IMR-90 (cell line): Measurements from ENCODE around the gene CEP170B. TPM values are rescaled to one million over a fixed set of nuclear protein-coding genes. Genes with fewer than 3 reads are reported as not detected.

Experiments
- ATAC-seq: fragments of 200-7000 bp; cut with Tn5 transposase; 2 replicates; pipeline ENCODE4 v1.9.1; 2020; ENCODE audit warnings: low read depth, mild to moderate bottlenecking, moderate library complexity
- BruUV-seq: library from RNA; stranded (reverse); fragments of 400-500 nt; replicated peaks from 2 replicates; lab custom pipeline; 2021; lab: Mats Ljungman, UMichigan
- CTCF ChIA-PET: fragments of 300-600 bp; formaldehyde crosslinking; extraction: SDS; loops from one replicate; lab custom pipeline; 2021; ENCODE audit warnings: antibody characterized with exemption; lab: Yijun Ruan, JAX
- POLR2A ChIA-PET: fragments of 300-600 bp; sonication (Branson Sonifier 250); formaldehyde crosslinking; loops from one replicate; lab custom pipeline; 2022; ENCODE audit warnings: antibody characterized with exemption; ENCODE audit not compliant: unreplicated experiment; lab: Charles Lee
- DNase-seq: peaks from one replicate; pipeline ENCODE4 v3.0.0; 2013
- H2AFZ ChIP-seq: replicated peaks from 2 replicates; pipeline ENCODE3; 2013; ENCODE audit warnings: low read length, mild to moderate bottlenecking; ENCODE audit not compliant: poor library complexity
- H2AK5ac ChIP-seq: 2 replicates; pipeline ENCODE4 v1.6.1; 2013; ENCODE audit warnings: low read depth, low read length, inconsistent platforms
- H2AK9ac ChIP-seq: replicated peaks from 2 replicates; pipeline ENCODE3; 2013; ENCODE audit warnings: mild to moderate bottlenecking, low read depth, low read length, moderate library complexity; ENCODE audit not compliant: poor library complexity
- H2BK120ac ChIP-seq: 2 replicates; pipeline ENCODE4 v1.6.1; 2013; ENCODE audit warnings: low read depth, low read length, inconsistent platforms
- H2BK15ac ChIP-seq: 3 replicates; pipeline ENCODE4 v1.6.1; 2013; ENCODE audit warnings: low read depth, low read length, inconsistent platforms
- H2BK20ac ChIP-seq: 2 replicates; pipeline ENCODE4 v1.6.1; 2013; ENCODE audit warnings: low read depth, mild to moderate bottlenecking, inconsistent platforms, low read length, moderate library complexity
- H2BK5ac ChIP-seq: 2 replicates; pipeline ENCODE4 v1.6.1; 2013; ENCODE audit warnings: mild to moderate bottlenecking, low read depth, low read length, inconsistent platforms; ENCODE audit not compliant: poor library complexity, severe bottlenecking
- H3K14ac ChIP-seq: replicated peaks from 2 replicates; pipeline ENCODE4 v1.6.1; 2013; ENCODE audit warnings: low read depth, low read length, inconsistent platforms
- H3K18ac ChIP-seq: 2 replicates; pipeline ENCODE4 v1.6.1; 2013; ENCODE audit warnings: low read depth, low read length, control low read depth
- H3K23ac ChIP-seq: 2 replicates; pipeline ENCODE4 v1.6.1; 2013; ENCODE audit warnings: low read depth, low read length, inconsistent platforms
- H3K27ac ChIP-seq: 2 replicates; pipeline ENCODE4 v1.5.1; 2013; ENCODE audit warnings: mild to moderate bottlenecking, control low read depth, low read length; ENCODE audit not compliant: insufficient read depth
- H3K27me3 ChIP-seq: 2 replicates; pipeline ENCODE4 v1.6.1; 2013; ENCODE audit warnings: low read length; ENCODE audit not compliant: control insufficient read depth, insufficient read depth
- H3K36me3 ChIP-seq: 2 replicates; pipeline ENCODE4 v1.6.1; 2013; ENCODE audit warnings: low read length, mixed read lengths; ENCODE audit not compliant: control insufficient read depth, insufficient read depth
- H3K4ac ChIP-seq: 2 replicates; pipeline ENCODE4 v1.6.1; 2013; ENCODE audit warnings: low read depth, low read length, inconsistent platforms
- H3K4me1 ChIP-seq: 2 replicates; pipeline ENCODE4 v1.6.1; 2013; ENCODE audit warnings: low read length, mixed read lengths; ENCODE audit not compliant: control insufficient read depth, insufficient read depth
- H3K4me2 ChIP-seq: 2 replicates; pipeline ENCODE4 v1.6.1; 2013; ENCODE audit warnings: low read depth, mild to moderate bottlenecking, control low read depth, low read length, moderate library complexity
- H3K4me3 ChIP-seq: 2 replicates; pipeline ENCODE4 v1.5.1; 2013; ENCODE audit warnings: low read depth, mild to moderate bottlenecking, control low read depth, low read length, moderate library complexity; ENCODE audit not compliant: insufficient read depth
- H3K56ac ChIP-seq: 2 replicates; pipeline ENCODE4 v1.6.1; 2013; ENCODE audit warnings: low read length, inconsistent platforms; ENCODE audit not compliant: insufficient read depth; ENCODE audit errors: extremely low read depth
- H3K79me1 ChIP-seq, 2 experiments: 2 replicates each; pipeline ENCODE4 v1.6.1; 2013; ENCODE audit warnings: low read length in 2 of 2, inconsistent platforms in 1 of 2, low read depth in 1 of 2
- H3K9ac ChIP-seq: 2 replicates; pipeline ENCODE4 v1.6.1; 2013; ENCODE audit warnings: low read depth, low read length, control low read depth
- H3K9me1 ChIP-seq: 2 replicates; pipeline ENCODE4 v1.6.1; 2013; ENCODE audit warnings: low read length, inconsistent platforms; ENCODE audit not compliant: insufficient read depth
- H3K9me3 ChIP-seq: 2 replicates; pipeline ENCODE4 v1.6.1; 2013; ENCODE audit warnings: low read length; ENCODE audit not compliant: control insufficient read depth, insufficient read depth
- H4K20me1 ChIP-seq: 2 replicates; pipeline ENCODE4 v1.6.1; 2013; ENCODE audit warnings: low read length, inconsistent platforms; ENCODE audit not compliant: insufficient read depth
- H4K5ac ChIP-seq: 2 replicates; pipeline ENCODE4 v1.6.1; 2013; ENCODE audit warnings: mild to moderate bottlenecking, low read depth, low read length, control low read depth
- H4K8ac ChIP-seq, 2 experiments: 2 replicates each; pipeline ENCODE4 v1.6.1; 2013; ENCODE audit warnings: low read depth in 2 of 2, low read length in 2 of 2, control low read depth in 1 of 2, inconsistent platforms in 1 of 2
- H4K91ac ChIP-seq: 2 replicates; pipeline ENCODE4 v1.6.1; 2013; ENCODE audit warnings: low read depth, low read length, inconsistent platforms; ENCODE audit not compliant: insufficient read depth
- BHLHE40 ChIP-seq: fragments of 150-350 bp; IDR thresholded peaks from 2 replicates; pipeline ENCODE4 v1.6.1; 2016; ENCODE audit warnings: mild to moderate bottlenecking, low read depth, low read length
- CEBPB ChIP-seq: IDR thresholded peaks from 2 replicates; pipeline ENCODE4 v1.6.1; 2012; ENCODE audit warnings: low read depth, low read length, improper control_type of control experiment
- FOS ChIP-seq: fragments of 150-350 bp; IDR thresholded peaks from 2 replicates; pipeline ENCODE4 v1.6.1; 2016; ENCODE audit warnings: low read depth, low read length
- MAFK ChIP-seq: IDR thresholded peaks from 2 replicates; pipeline ENCODE4 v1.6.1; 2012; ENCODE audit warnings: low read depth, low read length, improper control_type of control experiment
- MAZ ChIP-seq: IDR thresholded peaks from 2 replicates; pipeline ENCODE4 v1.6.1; 2012; ENCODE audit warnings: low read depth, mild to moderate bottlenecking, low read length, improper control_type of control experiment, moderate library complexity, borderline replicate concordance
- MXI1 ChIP-seq: IDR thresholded peaks from 2 replicates; pipeline ENCODE4 v1.6.1; 2012; ENCODE audit warnings: low read depth, mild to moderate bottlenecking, low read length, moderate library complexity, borderline replicate concordance
- NFE2L2 ChIP-seq: fragments of 150-350 bp; IDR thresholded peaks from 2 replicates; pipeline ENCODE4 v1.6.1; 2016; ENCODE audit warnings: low read depth, mild to moderate bottlenecking, low read length
- POLR2A ChIP-seq: IDR thresholded peaks from 2 replicates; pipeline ENCODE4 v1.6.1; 2012; ENCODE audit warnings: mild to moderate bottlenecking, low read depth, low read length
- RAD21 ChIP-seq: IDR thresholded peaks from 2 replicates; pipeline ENCODE4 v1.6.1; 2012; ENCODE audit warnings: low read length, improper control_type of control experiment
- RCOR1 ChIP-seq: IDR thresholded peaks from 2 replicates; pipeline ENCODE4 v1.6.1; 2012; ENCODE audit warnings: mild to moderate bottlenecking, low read length, improper control_type of control experiment; ENCODE audit not compliant: insufficient replicate concordance
- RFX5 ChIP-seq: IDR thresholded peaks from 2 replicates; pipeline ENCODE4 v1.8.0; 2012; ENCODE audit warnings: low read depth, mild to moderate bottlenecking, low read length, moderate library complexity
- WGBS, 2 experiments: methylation state at CpG; one replicate each; pipeline versions ENCODE4 v1.1.5 to v1.1.7; 2013; ENCODE audit warnings: missing lambda C conversion rate in 2 of 2; ENCODE audit not compliant: insufficient read length in 1 of 2; ENCODE audit errors: extremely low coverage in 2 of 2; 5-methylcytosine and 5-hydroxymethylcytosine counted together
- dilution Hi-C: fragments of 300-500 bp; cut with HindIII; formaldehyde crosslinking; loops from one replicate; pipeline ENCODE4 v1.14.3; 2018; ENCODE audit warnings: low sequenced_read_pairs; ENCODE audit not compliant: unreplicated experiment
- in situ Hi-C: fragments of 300-500 bp; cut with MboI; formaldehyde crosslinking; loops from 3 replicates; pipeline ENCODE4 v1.14.3; 2019; ENCODE audit warnings: low sequenced_read_pairs, inconsistent platforms, mixed read lengths
- intact Hi-C: fragments of 100-400 bp; cut with micrococcal nuclease; formaldehyde crosslinking; loops from 2 replicates; pipeline ENCODE4 v1.10.0; 2022
- polyA plus RNA-seq, 3 experiments: library from polyadenylated mRNA; depleted of rRNA; stranded (reverse); fragments of >200 nt; gene quantifications; 2 replicates each; pipeline ENCODE4 v1.2.3, GENCODE V29; 2012; ENCODE audit warnings: low replicate concordance in 1 of 3
- total RNA-seq: library from RNA; depleted of rRNA; stranded (reverse); fragments of >200 nt; gene quantifications from 2 replicates; pipeline ENCODE4 v1.2.3, GENCODE V29; 2012
- TF ChIP-seq, protein P1 (sequence below): fragments of 150-350 bp; IDR thresholded peaks from 2 replicates; pipeline ENCODE4 v1.6.1; 2017; ENCODE audit warnings: mild to moderate bottlenecking, antibody characterized with exemption, low read length, low read depth
- TF ChIP-seq, protein P2 (sequence below): fragments of 150-350 bp; IDR thresholded peaks from 2 replicates; pipeline ENCODE4 v1.6.1; 2016; ENCODE audit warnings: low read depth, mild to moderate bottlenecking, low read length, moderate library complexity, borderline replicate concordance
- TF ChIP-seq, protein P3 (sequence below): conservative IDR thresholded peaks from 2 replicates; pipeline ENCODE4 v1.5.1; 2012; ENCODE audit warnings: mild to moderate bottlenecking, low read depth, low read length, improper control_type of control experiment

The CEP170B gene
- total and polyA plus RNA-seq, 2 of the 4 experiments (the other 2 are of a cell fraction): 3.6 to 13.1 TPM

DNA sequence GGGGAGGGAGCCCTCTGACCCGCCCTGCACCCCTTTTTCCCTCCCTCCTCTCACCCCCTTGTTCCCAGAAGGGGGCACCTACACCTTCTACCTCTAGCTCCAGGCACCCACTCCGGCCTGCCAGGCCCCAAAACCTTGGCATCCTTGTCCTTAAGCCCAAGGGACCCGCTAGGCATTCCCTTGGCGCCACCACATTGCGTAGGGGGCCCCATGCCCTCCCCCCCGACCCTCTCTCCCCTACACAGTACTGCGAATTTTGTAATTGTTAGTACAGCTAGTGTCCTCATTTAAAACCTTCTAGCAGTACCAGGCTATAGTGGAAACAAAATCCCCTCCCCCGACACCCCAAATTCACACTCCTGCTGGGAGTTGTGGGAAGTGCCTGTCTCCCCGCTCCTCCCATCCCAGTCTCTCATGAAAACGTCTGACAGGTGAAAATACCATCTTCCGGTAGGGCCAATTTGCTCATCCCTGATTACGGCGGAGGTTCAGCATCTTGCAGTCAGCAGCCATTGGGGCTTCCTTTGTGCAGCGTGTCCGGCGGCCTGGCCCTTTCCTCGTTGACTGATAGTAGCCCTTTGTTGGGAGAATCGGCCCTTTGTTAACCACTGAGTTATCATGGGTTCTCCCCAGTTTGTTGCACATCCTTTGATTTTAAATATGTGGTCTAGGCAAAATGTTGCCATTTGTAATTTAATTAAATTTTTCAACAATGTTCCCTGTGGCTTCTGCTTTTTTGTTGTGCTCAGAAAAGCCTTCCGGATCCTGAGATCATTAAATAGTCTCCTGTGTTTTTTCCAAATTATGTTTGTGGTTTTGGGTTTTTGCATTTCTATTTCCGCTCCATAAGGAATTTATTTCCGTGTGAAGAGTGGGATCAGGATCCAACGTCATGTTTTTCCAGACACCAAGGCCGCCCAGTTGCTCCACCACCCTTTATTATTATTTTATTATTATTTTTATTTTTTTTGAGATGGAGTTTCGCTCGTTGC lies 7.9 kb upstream of the CEP170B start:
- POLR2A ChIA-PET: no interaction called here
- H3K14ac ChIP-seq: no peak overlapping the region
- no peaks in the 10 kb centered on the region for H3K36me3 ChIP-seq
- H3K9me1 ChIP-seq: no peaks in the 10 kb centered on the region
- CTCF ChIA-PET: no interaction called here
- H2BK120ac ChIP-seq: no peak overlapping the region
- no peak overlapping the region for H3K4me3 ChIP-seq
- H3K4me1 ChIP-seq: no peaks in the 10 kb centered on the region
- H4K20me1 ChIP-seq: no peaks in the 10 kb centered on the region
- H2AFZ ChIP-seq: no peak overlapping the region
- no peak for ATAC-seq
- H3K79me1 ChIP-seq: no peaks in the 10 kb centered on the region
- dilution Hi-C loops (no loop called here), intact Hi-C loops (no loop called here), in situ Hi-C loops (no loop called here)
- H2BK5ac ChIP-seq: no peak overlapping the region
- 80% methylated on average over 1 of the region's 25 CpGs; no CpG with 5 or more reads in 1 of the 2 experiments for WGBS, 2 experiments
- H3K56ac ChIP-seq: no peak overlapping the region
- H4K5ac ChIP-seq: no peak overlapping the region
- H3K27ac ChIP-seq: no peak overlapping the region
- H2AK5ac ChIP-seq: no peak overlapping the region
- H2AK9ac ChIP-seq: no peak overlapping the region
- no peak overlapping the region for H4K8ac ChIP-seq
- H3K23ac ChIP-seq: no peak overlapping the region
- peaks cover 4% of the 10 kb centered on the region; the same call in 1 of the 2 replicates for H3K9me3 ChIP-seq
- H2BK15ac ChIP-seq: no peak overlapping the region
- H3K18ac ChIP-seq: no peak overlapping the region
- H3K9ac ChIP-seq: no peak overlapping the region
- H3K4ac ChIP-seq: no peak overlapping the region
- H2BK20ac ChIP-seq: no peak overlapping the region
- no peak for DNase-seq
- no peak overlapping the region for H4K91ac ChIP-seq
- peaks cover 27% of the 10 kb centered on the region for H3K27me3 ChIP-seq
- no TSS peak for BruUV-seq
- H3K4me2 ChIP-seq: no peak overlapping the region
- TF ChIP-seq MAFK: no peak
- no peak for TF ChIP-seq FOS
- TF ChIP-seq MXI1: no peak
- TF ChIP-seq, protein P1, sequence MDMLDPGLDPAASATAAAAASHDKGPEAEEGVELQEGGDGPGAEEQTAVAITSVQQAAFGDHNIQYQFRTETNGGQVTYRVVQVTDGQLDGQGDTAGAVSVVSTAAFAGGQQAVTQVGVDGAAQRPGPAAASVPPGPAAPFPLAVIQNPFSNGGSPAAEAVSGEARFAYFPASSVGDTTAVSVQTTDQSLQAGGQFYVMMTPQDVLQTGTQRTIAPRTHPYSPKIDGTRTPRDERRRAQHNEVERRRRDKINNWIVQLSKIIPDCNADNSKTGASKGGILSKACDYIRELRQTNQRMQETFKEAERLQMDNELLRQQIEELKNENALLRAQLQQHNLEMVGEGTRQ: no peak
- TF ChIP-seq RAD21: no peak
- TF ChIP-seq CEBPB: no peak
- no peak for TF ChIP-seq RCOR1
- TF ChIP-seq NFE2L2: no peak
- TF ChIP-seq BHLHE40: no peak
- TF ChIP-seq POLR2A: no peak
- TF ChIP-seq, protein P2, sequence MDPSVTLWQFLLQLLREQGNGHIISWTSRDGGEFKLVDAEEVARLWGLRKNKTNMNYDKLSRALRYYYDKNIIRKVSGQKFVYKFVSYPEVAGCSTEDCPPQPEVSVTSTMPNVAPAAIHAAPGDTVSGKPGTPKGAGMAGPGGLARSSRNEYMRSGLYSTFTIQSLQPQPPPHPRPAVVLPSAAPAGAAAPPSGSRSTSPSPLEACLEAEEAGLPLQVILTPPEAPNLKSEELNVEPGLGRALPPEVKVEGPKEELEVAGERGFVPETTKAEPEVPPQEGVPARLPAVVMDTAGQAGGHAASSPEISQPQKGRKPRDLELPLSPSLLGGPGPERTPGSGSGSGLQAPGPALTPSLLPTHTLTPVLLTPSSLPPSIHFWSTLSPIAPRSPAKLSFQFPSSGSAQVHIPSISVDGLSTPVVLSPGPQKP: no peak
- TF ChIP-seq RFX5: no peak
- TF ChIP-seq, protein P3, sequence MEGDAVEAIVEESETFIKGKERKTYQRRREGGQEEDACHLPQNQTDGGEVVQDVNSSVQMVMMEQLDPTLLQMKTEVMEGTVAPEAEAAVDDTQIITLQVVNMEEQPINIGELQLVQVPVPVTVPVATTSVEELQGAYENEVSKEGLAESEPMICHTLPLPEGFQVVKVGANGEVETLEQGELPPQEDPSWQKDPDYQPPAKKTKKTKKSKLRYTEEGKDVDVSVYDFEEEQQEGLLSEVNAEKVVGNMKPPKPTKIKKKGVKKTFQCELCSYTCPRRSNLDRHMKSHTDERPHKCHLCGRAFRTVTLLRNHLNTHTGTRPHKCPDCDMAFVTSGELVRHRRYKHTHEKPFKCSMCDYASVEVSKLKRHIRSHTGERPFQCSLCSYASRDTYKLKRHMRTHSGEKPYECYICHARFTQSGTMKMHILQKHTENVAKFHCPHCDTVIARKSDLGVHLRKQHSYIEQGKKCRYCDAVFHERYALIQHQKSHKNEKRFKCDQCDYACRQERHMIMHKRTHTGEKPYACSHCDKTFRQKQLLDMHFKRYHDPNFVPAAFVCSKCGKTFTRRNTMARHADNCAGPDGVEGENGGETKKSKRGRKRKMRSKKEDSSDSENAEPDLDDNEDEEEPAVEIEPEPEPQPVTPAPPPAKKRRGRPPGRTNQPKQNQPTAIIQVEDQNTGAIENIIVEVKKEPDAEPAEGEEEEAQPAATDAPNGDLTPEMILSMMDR: no peak
- TF ChIP-seq MAZ: no peak
